Medulla oblongata (tissue), 1 donor: ENCODE results near the gene VPS9D1.
A peak's percentile ranks its signal among the peaks of the same experiment; 100 is the strongest.
"Not testable (repeated sequence)": the region's sequence is repeated elsewhere in the genome, so short reads cannot be mapped to it uniquely, and the experiment has no call there.

Experiments
- DNase-seq: peaks from one replicate; pipeline ENCODE4 v3.0.0-alpha.2; 2015; ENCODE audit errors: extremely low spot score

Gene VPS9D1

DNA sequence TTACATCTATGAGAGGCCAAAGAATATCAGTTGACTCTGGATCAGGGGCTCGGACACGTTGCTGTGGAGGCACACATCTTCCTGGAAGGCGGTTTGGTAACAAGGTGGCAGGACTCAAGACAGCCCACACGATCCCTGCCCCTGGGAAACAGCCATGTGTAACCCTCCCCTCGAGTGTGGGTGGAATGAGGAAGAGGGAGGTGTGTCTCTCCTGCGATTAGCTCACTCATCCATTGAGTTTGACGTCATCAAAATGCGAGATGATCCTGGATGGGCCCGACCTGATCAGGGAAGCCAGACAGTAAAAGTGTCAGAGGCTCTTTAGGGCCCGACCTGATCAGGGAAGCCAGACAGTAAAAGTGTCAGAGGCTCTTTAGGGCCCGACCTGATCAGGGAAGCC, 56.5 kb downstream of the VPS9D1 start:
- not testable (repeated sequence) for DNase-seq

- DNase-seq: no peak
These were observed 59.5 kb downstream of the VPS9D1 start for GRCh38 chr16:89661215-89661614.

DNA sequence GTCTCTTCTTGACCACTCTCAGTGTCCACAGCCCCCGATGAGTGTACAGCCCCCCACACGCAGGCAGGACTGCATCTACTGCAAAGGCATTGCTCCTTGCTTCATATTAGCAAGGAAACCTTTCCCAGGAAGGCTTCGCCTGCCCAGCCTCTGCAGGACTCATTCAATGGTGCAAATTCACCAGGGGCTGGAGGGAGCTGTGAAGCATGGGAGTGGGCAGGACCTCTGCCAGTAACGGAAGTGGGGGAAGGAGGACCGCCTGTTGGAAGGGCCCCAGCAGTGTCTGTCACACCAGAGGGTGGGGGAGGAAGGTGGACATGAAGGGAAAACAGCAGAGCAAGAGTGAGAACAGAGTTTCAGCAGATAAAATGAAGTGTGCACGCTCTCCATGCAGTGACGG, 60.6 kb downstream of the VPS9D1 start:
- DNase-seq: no peak

DNA sequence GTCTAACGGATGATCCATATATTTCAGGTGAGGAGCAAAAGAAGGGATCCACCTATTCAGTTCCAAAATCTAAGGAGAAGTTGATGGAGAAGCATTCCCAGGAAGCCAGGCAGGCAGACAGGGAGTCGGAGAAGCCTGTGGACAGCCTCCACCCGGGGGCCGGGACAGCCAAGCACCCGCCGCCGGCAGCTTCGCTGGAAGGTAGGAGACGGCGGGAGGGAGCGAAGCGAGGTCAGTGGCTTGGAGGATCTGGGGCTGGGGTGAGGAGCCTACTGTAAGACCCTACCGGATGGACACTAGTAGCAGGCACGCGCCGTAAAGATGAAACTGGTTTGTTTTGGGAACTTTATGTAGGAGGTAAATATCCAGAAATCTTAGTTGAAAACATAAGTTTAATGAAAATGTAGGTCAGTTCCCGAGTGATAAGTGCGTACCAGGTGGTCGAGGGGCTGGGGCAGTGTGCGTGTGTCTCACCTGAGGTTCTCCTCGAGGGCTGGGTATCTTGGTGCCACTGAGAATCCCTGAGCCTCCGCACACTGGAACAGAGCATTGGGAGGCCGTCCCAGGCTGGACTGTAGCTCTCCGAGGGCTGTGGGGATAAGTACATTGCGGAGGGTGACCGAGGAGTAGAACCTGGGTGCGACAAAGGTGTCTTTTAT, 62.3 kb downstream of the VPS9D1 start:
- DNase-seq: no peak

- peak; percentile 90 for DNase-seq
These were observed 63.1 kb downstream of the VPS9D1 start, which contains the start of the genes CHMP1A and SPATA33 for GRCh38 chr16:89657442-89658220. CHMP1A (minus strand) TSS chr16:89657708; CDS start chr16:89657588, 120 bp downstream. SPATA33 (plus strand) TSS chr16:89657836; CDS start chr16:89657912, 76 bp downstream.
